ENCODE results near the gene ASIC3. TPM values are rescaled to one million over a fixed set of nuclear protein-coding genes. Genes with fewer than 3 reads are reported as not detected.

The ASIC3 gene
- 9.0 and 9.8 TPM in 2 replicates for total RNA-seq
- polyA plus RNA-seq, result 5.2 and 6.8 TPM in 2 replicates

- no peak within 1 kb of the TSS for H3K4me3 ChIP-seq
- no peak for TF ChIP-seq CTCF (IDR thresholded peaks at IDR 0.05; ENCODE audit: low read depth, low read length)
- H3K27ac ChIP-seq, result no peak within 1 kb of the TSS
- peaks cover 26% of the 10 kb centered on the region for H3K27me3 ChIP-seq
- DNase-seq (ENCODE audit: low read depth in 1 of 2, low spot score in 1 of 2), result no peak
- H3K4me1 ChIP-seq (ENCODE audit: low read depth), result no peaks in the 10 kb centered on the region
- H3K9me3 ChIP-seq (ENCODE audit: low read depth), result no peaks in the 10 kb centered on the region
- no peaks in the 10 kb centered on the region for H3K36me3 ChIP-seq
Observed at GRCh38 chr7:151047976-151048815, at the start of gene ASIC3. ASIC3 (plus strand) TSS chr7:151048531; CDS start chr7:151048886, 355 bp downstream.

- H3K27ac ChIP-seq, result no peak overlapping the region
- DNase-seq (ENCODE audit: low read depth in 1 of 2, low spot score in 1 of 2), result no peak
Observed at GRCh38 chr7:150999001-150999400, 49.3 kb upstream of the ASIC3 start.

GRCh38 chr7:150999497-151000230, 48.7 kb upstream of the ASIC3 start:
- Histone ChIP-seq H3K4me3 (no peak overlapping the region), H3K27me3 (no peaks in the 10 kb centered on the region)

More at GRCh38 chr7:150999001-150999400, 49.3 kb upstream of the ASIC3 start:
- no peaks in the 10 kb centered on the region for H3K27me3 ChIP-seq
- H3K36me3 ChIP-seq, result no peaks in the 10 kb centered on the region
- no peaks in the 10 kb centered on the region for H3K9me3 ChIP-seq (ENCODE audit: low read depth)
- no peak for TF ChIP-seq CTCF (IDR thresholded peaks at IDR 0.05; ENCODE audit: low read depth, low read length)
- peaks cover 20% of the 10 kb centered on the region for H3K4me1 ChIP-seq (ENCODE audit: low read depth)
- H3K4me3 ChIP-seq, result no peak overlapping the region

GRCh38 chr7:151000897-151001495, 47.3 kb upstream of the ASIC3 start:
- Histone ChIP-seq H3K27ac (no peak overlapping the region), H3K4me1 (ENCODE audit: low read depth) (peaks cover 9% of the 10 kb centered on the region), H3K27me3 (no peaks in the 10 kb centered on the region), H3K4me3 (no peak overlapping the region), H3K9me3 (ENCODE audit: low read depth) (no peaks in the 10 kb centered on the region), H3K36me3 (no peaks in the 10 kb centered on the region)
- no peak for DNase-seq (ENCODE audit: low read depth in 1 of 2, low spot score in 1 of 2)
- TF ChIP-seq CTCF (IDR thresholded peaks at IDR 0.05; ENCODE audit: low read depth, low read length), result no peak

More at GRCh38 chr7:150999497-151000230, 48.7 kb upstream of the ASIC3 start:
- no peak overlapping the region for H3K27ac ChIP-seq
- peaks cover 15% of the 10 kb centered on the region for H3K4me1 ChIP-seq (ENCODE audit: low read depth)
- no peak for DNase-seq (ENCODE audit: low read depth in 1 of 2, low spot score in 1 of 2)
- no peak for TF ChIP-seq CTCF (IDR thresholded peaks at IDR 0.05; ENCODE audit: low read depth, low read length)
- H3K9me3 ChIP-seq (ENCODE audit: low read depth), result no peaks in the 10 kb centered on the region
- no peaks in the 10 kb centered on the region for H3K36me3 ChIP-seq

GRCh38 chr7:151001546-151001945, 46.8 kb upstream of the ASIC3 start:
- Histone ChIP-seq H3K9me3 (ENCODE audit: low read depth) (no peaks in the 10 kb centered on the region), H3K4me1 (ENCODE audit: low read depth) (peaks cover 6% of the 10 kb centered on the region), H3K36me3 (no peaks in the 10 kb centered on the region), H3K27me3 (no peaks in the 10 kb centered on the region), H3K4me3 (no peak overlapping the region), H3K27ac (no peak overlapping the region)
- no peak for DNase-seq (ENCODE audit: low read depth in 1 of 2, low spot score in 1 of 2)
- TF ChIP-seq CTCF (IDR thresholded peaks at IDR 0.05; ENCODE audit: low read depth, low read length), result no peak
